Fibroblast of skin of abdomen (primary cell): Measurements from ENCODE around the gene SRSF5.

Experiments used
- DNase-seq: peaks from one replicate; pipeline ENCODE4 v3.0.0-alpha.2; 2013

Gene SRSF5

GRCh38 chr14:69771136-69771535, 4.2 kb downstream of the SRSF5 start:
- DNase-seq: no peak

GRCh38 chr14:69772082-69773017, 5.4 kb downstream of the SRSF5 start:
- DNase-seq: no peak

GRCh38 chr14:69773571-69774276, 6.8 kb downstream of the SRSF5 start:
- no peak for DNase-seq

DNA sequence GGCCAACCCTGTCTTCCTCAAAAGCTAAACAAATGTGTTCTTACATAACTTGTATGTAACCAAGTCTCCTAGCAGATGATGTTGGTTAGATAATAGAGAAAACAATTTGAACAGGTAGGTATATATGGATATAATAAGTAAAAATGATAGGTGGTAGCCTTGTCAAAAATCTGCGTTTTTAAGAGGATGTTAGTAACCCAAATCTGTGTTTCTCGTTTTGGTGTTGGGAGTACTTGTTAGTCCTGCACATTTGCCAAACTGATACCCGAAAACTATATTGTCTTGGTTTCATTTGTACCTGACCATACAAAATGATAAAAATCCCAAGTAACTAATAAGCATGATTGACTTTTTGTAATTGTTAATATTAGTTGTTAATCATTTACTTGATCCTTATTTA, 8.1 kb downstream of the SRSF5 start:
- DNase-seq: no peak

DNA sequence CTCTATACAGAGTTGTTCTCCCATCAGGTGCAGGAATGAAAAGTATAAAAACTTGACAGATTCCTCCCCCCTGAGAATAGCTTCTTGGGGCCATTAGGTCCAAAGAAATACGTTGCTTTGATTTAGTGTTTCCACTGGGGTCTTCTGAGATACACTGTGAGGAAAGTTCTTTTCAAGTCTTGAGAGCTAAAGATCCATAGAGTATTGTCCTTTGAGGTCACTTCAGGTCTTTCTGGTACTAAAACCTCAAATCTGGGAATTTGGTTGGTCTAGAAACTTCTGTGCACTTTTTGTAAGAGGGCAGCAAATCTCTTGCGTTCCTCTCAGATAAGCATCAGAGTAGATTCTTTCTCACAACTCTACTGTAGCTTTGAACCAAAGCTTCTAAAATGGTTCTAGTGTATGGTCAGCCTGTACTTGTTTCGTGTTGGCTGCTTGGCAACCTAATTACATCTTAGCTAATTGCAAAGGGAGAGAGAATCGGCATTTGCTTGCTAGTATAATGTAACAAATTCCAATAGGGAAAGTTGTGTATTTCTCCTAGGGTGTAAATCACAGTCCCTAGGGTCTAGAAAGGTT, 10.0 kb downstream of the SRSF5 start:
- DNase-seq: no peak

GRCh38 chr14:69779088-69779487, 12.1 kb downstream of the SRSF5 start:
- no peak for DNase-seq

DNA sequence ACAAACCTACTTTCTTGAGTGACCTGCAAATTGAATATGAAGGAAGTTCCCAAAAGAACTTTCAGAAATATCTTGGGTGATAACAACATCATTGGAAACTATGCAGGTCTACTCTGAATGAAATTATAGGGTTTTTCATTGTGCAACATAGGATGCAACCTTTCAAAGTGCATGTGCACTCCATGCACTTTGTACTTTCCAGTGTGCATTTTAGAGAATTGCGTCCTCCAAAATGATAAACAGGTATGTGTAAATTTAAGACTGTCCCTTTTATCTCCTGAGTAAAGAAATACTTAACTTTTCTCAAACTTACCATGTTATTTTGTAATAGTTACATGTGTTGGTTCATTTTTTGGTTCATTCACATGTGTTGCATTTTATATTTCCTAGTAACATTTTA, 13.2 kb downstream of the SRSF5 start:
- no peak for DNase-seq

- no peak for DNase-seq
Observed at GRCh38 chr14:69780952-69781351, 14.0 kb downstream of the SRSF5 start.

DNA sequence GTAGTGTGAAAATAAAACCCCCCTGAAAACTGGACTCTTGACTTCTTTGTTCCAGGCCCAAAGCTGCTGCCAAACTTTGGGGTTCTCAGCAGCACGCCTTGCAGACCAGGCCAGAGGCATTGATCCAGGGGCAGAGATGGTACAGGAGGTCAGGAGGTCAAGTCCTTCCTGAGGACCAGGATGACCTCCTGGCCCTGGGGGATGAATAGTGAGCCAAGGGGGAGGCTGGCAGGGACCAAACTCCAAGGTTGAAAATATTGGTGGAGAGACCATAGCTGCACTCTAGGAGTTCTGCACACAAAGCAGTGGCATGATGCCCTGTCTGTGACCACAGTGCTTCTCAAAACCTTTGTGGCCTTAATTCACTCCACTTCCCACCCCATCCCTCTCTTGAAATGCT, 18.0 kb downstream of the SRSF5 start:
- no peak for DNase-seq

DNA sequence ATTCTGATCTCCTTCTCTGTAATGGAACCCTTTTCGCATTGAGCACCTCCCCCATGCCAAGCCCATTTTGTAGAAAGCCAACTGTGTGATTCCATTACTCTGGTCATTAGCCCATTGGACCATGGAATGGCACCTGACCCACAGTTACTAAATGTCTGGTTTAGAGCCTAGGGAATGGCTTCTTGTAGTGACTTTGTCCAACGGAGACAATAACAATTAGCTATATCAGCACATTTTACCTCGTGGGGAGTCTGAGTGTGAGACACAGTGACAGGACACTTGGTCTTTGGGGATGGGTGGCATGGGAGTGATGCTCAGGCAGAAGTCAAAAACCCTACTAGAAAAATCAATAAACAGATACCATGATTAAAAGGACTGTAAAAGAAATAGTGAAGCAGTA, 19.7 kb downstream of the SRSF5 start:
- DNase-seq: no peak

DNA sequence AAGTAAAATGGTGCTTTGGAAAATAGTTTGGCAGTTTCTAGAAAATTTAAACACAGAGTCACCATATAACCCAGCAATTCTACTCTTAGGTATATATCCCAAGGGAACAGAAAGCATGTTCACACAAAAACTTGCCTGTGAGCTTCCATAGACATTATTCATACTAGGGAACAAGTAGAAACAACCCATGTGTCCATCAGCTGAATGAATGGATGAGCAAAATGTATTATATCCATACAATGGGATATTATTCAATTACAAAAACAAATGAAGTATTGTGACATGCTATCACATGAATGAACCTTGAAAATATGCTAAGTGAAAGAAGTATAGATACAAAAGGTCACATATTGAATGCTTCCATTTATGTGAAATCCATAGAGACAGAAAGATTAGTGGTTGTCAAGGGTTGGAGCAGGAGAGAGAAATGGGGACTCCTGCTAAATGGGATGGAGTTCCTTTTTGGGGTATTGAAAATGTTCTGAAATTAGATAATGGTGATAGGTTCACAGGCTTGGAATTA, 22.2 kb downstream of the SRSF5 start:
- DNase-seq: no peak

- no peak for DNase-seq
Observed at GRCh38 chr14:69792887-69793421, 26.0 kb downstream of the SRSF5 start.

DNA sequence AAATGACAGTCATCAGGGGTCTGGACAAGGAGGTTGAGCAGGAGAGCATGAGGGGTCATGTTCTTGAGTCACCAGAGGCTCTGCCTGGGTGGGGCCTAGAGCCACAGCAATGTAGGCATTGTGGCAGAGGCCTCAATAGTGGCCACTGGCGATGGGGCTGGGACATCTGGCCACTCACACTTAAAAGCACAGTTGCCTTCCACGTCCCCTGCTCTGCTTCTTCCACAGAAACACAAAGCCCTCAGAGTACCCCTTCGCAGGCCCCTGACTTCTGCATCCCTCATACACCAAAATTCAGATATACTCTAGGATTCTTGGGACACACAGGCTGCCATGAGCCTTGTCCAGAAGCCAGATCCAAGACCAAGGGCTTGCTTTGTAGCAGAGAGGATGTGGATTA, 27.8 kb downstream of the SRSF5 start:
- DNase-seq: no peak

GRCh38 chr14:69795691-69796090, 28.7 kb downstream of the SRSF5 start:
- no peak for DNase-seq

DNA sequence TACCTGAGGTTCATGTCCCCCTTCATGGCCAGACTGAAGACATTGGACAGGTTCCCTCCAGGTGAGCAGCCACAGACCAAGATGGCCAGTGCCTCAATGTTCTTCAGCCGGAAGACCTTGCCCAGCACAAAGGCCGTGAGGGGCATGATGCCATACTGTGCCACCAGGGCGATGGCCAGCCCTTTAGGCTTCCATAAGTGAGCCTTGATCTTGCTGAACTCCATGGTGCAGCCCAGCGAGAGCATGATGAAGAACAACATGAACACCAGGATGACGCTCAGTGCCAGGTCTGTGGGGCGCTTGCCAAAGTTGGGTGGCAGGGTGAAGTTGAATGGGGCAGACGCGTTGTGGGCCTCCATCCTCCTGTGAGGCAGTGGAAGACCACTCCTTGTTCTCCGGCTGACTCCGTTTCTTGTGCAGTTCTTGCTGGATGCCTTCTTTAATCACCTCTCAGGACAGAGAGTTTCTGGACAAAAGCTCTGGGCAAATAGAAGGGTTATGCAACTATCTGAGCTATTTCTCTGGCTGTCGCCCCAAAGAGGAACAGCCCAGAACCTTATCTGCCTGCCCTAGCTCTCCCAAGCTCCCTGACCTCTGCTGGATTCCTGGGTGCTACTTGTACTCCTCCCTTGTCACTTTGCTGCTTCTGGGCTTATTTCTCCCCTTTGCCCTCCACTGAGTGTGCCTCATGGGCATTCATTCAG, 30.0 kb downstream of the SRSF5 start, which contains the start of gene SLC10A1:
SLC10A1 (minus strand) TSS at position 445 of the 704 bp plus-strand sequence; CDS start at position 359, 86 bp downstream.
- DNase-seq: no peak

DNA sequence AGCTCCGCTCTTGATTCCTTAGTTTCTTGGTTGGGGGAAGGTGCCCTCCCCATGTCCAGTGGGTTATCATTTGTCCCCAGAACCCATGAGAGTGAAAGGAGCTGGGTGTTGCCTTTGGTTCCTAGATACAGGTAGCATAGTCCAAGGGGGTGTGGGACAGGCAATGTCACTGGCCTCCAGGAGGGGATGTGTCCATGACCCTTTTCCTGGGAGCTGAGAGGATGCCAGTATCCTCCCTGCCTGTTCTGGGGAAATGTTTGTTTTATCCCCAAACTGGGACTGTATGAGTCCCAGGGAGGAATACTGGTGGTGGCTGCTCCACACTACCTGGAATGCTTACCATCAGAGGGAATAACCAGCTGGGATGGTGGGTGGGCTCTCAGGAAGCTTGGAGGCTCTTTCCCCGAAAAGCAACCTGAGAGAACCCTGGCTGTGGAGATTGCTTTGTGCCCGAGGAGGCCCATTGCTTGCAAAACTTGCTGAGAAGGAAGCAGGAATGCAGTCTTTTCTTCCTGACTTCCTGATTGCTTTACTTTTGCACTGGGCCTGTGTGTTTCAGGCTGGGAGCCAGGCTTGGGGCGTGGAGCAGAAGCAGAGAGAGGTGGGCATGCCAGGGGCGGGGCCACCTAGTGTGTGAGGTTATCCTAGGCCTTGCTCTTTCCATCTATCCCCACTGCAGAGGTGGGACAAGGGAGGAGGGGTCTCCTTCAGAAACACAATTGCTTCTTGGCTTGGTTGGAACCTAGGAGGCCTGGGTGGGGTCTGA, 30.8 kb downstream of the SRSF5 start:
- DNase-seq: no peak

DNA sequence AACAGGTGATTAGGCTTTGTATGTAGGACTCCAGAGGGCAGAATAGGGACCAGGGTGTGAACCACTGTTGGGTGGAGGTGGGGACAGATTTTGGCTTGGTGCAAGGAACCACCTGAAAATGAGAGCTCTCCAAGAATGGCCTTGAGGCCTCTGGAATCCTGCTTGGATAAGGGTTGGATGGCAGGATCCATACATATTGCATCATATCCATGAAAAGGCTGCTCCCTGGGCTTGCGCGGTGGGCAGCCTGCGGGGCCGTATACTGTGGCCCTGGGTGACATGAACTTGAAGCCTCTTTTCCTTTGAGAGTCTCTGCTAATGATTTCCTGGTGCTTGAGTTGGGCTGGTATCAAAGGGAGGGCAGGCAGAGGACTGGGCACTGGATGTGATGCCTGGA, 31.4 kb downstream of the SRSF5 start:
- no peak for DNase-seq

- DNase-seq: no peak
Observed at GRCh38 chr14:69803753-69804152, 36.8 kb downstream of the SRSF5 start.

GRCh38 chr14:69804902-69805301, 38.0 kb downstream of the SRSF5 start:
- DNase-seq: no peak

DNA sequence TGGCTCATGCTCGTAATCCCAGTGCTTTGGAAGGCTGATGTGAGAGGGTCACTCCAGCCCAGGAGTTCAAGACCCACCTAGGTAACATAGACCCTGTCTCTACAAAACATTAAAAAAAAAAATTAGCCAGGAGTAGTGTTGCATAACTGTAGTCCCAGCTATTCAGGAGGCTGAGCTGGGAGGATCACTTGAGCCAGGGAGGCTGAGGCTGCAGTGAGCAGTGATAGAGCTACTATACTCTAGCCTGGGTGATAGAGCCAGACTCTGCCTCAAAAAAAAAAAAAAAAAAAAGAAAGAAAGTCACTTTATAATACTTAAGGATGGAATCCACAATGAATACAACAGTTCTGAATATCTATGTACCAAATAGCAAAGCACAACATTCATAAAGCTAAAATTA, 40.2 kb downstream of the SRSF5 start:
- no peak for DNase-seq
